SW 1271 (cell line): ENCODE measurements around the gene CHODL.

Source experiments
- DNase-seq, 2 experiments: peaks; one replicate each; lab custom pipeline; 2025; lab: John Stamatoyannopoulos, UW

The CHODL gene

GRCh38 chr21:18244671-18245463 is at the start of gene CHODL:
Gene CHODL, plus strand, starts transcription at chr21:18244833. Its CDS starts 391 bp downstream, at chr21:18245224.
- no peak for DNase-seq

GRCh38 chr21:18204931-18205330 is 39.7 kb upstream of the CHODL start:
- DNase-seq = no peak

- no peak for DNase-seq
Observed at GRCh38 chr21:18218331-18218730, 26.3 kb upstream of the CHODL start.

- DNase-seq = no peak
Observed at GRCh38 chr21:18220498-18220897, 24.1 kb upstream of the CHODL start.

GRCh38 chr21:18222346-18222745 is 22.3 kb upstream of the CHODL start:
- no peak for DNase-seq

GRCh38 chr21:18228060-18228739 is 16.4 kb upstream of the CHODL start:
- DNase-seq = no peak

- no peak for DNase-seq
Observed at GRCh38 chr21:18235545-18235944, 9.1 kb upstream of the CHODL start.

GRCh38 chr21:18245464-18245967 is 883 bp downstream of the CHODL start:
- no peak for DNase-seq

- no peak for DNase-seq
Observed at GRCh38 chr21:18248171-18248570, 3.5 kb downstream of the CHODL start.

GRCh38 chr21:18249672-18250071 is 5.0 kb downstream of the CHODL start:
- DNase-seq = peak in 1 of 2 experiments; percentile 3

- DNase-seq = no peak
Observed at GRCh38 chr21:18251065-18251464, 6.4 kb downstream of the CHODL start.

- DNase-seq = no peak
Observed at GRCh38 chr21:18252256-18252655, 7.6 kb downstream of the CHODL start.

- DNase-seq = no peak
Observed at GRCh38 chr21:18252680-18253079, 8.0 kb downstream of the CHODL start.

- no peak for DNase-seq
Observed at GRCh38 chr21:18253221-18253620, 8.6 kb downstream of the CHODL start.

GRCh38 chr21:18253799-18254198 is 9.2 kb downstream of the CHODL start:
- no peak for DNase-seq

GRCh38 chr21:18265944-18266343 is 21.3 kb downstream of the CHODL start:
- DNase-seq = no peak

- DNase-seq = no peak
Observed at GRCh38 chr21:18267496-18267895, 22.9 kb downstream of the CHODL start.

- DNase-seq = no peak
Observed at GRCh38 chr21:18268906-18269305, 24.3 kb downstream of the CHODL start.

- DNase-seq = no peak
Observed at GRCh38 chr21:18269856-18270255, 25.2 kb downstream of the CHODL start.

- DNase-seq = no peak
Observed at GRCh38 chr21:18273400-18273799, 28.8 kb downstream of the CHODL start.

GRCh38 chr21:18274370-18274769 is 29.7 kb downstream of the CHODL start:
- no peak for DNase-seq

- no peak for DNase-seq
Observed at GRCh38 chr21:18275781-18276180, 31.1 kb downstream of the CHODL start.

GRCh38 chr21:18285379-18285778 is 40.7 kb downstream of the CHODL start:
- no peak for DNase-seq
